ENCODE measurements around the gene OTOG. TPM values are rescaled to one million over a fixed set of nuclear protein-coding genes. Genes with fewer than 3 reads are reported as not detected.

OTOG gene
- total RNA-seq, 1 experiment from 2014 or later = 0.35 TPM

DNA sequence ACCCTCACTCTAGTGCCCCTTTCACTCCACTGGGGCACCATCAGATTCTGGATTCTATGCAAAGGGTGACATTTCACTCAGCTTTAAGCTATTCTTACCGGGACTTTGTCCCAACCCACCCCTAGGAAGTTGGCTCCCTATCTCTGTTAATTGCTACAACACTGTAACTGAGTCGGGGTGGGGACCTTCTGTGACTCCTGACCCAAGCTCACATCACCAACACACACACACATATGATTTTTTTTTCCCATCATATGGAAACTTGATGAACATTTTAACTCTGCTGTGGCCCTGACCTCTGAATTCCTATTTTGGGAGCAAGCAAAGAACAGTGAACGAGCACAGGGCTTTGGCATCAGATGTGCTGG, 19.4 kb upstream of the OTOG start:
- no peak overlapping the region for H3T11ph ChIP-seq (ENCODE audit: low read length)
- Mint-ChIP-seq H3K4me1 (peaks cover 0 to 21% of the 10 kb centered on the region in 2 experiments; a peak in 2 of 4 replicates), H3K27ac (no peak overlapping the region), H3K36me3 (ENCODE audit: insufficient read depth in 1 of 3, low read depth in 3 of 3) (no peaks in the 10 kb centered on the region), H3K4me3 (no peak overlapping the region), H3K27me3 (ENCODE audit: low read depth) (no peaks in the 10 kb centered on the region; the same call in 1 of the 2 replicates), H3K9me3 (no peaks in the 10 kb centered on the region)
- no CpG with 5 or more reads among the region's 3 CpGs for WGBS (ENCODE audit: extremely low coverage, insufficient read length, low lambda C conversion rate)
- H2AK5ac ChIP-seq (ENCODE audit: insufficient read length, low read length) = no peak overlapping the region
- no peak overlapping the region for H3K27ac ChIP-seq (ENCODE audit: insufficient read length, low read depth, low read length)
- H3K9me3 ChIP-seq (ENCODE audit: control insufficient read depth, low read depth, low read length) = no peaks in the 10 kb centered on the region
- H4K20me1 ChIP-seq (ENCODE audit: control insufficient read depth, insufficient read depth, insufficient read length) = no peaks in the 10 kb centered on the region
- no peak overlapping the region for H2BK5ac ChIP-seq (ENCODE audit: insufficient read length, low read length)
- H2BK12ac ChIP-seq (ENCODE audit: insufficient read length, low read depth, low read length) = no peak overlapping the region
- no peak overlapping the region for H3K56ac ChIP-seq (ENCODE audit: insufficient read length, low read depth, low read length)
- H2BK120ac ChIP-seq (ENCODE audit: low read depth, low read length, poor library complexity, severe bottlenecking) = no peak overlapping the region
- no peak overlapping the region for H3K4me2 ChIP-seq (ENCODE audit: insufficient read depth, insufficient read length, low read length)
- TF ChIP-seq, protein P1, sequence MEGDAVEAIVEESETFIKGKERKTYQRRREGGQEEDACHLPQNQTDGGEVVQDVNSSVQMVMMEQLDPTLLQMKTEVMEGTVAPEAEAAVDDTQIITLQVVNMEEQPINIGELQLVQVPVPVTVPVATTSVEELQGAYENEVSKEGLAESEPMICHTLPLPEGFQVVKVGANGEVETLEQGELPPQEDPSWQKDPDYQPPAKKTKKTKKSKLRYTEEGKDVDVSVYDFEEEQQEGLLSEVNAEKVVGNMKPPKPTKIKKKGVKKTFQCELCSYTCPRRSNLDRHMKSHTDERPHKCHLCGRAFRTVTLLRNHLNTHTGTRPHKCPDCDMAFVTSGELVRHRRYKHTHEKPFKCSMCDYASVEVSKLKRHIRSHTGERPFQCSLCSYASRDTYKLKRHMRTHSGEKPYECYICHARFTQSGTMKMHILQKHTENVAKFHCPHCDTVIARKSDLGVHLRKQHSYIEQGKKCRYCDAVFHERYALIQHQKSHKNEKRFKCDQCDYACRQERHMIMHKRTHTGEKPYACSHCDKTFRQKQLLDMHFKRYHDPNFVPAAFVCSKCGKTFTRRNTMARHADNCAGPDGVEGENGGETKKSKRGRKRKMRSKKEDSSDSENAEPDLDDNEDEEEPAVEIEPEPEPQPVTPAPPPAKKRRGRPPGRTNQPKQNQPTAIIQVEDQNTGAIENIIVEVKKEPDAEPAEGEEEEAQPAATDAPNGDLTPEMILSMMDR (conservative IDR thresholded peaks at IDR 0.05) = no peak
- H3K79me2 ChIP-seq (ENCODE audit: insufficient read depth, low read length) = no peaks in the 10 kb centered on the region
- no peak overlapping the region for H2AFZ ChIP-seq (ENCODE audit: low read length)
- H3K79me1 ChIP-seq (ENCODE audit: insufficient read depth, low read depth, low read length, poor library complexity, severe bottlenecking) = no peaks in the 10 kb centered on the region
- no peak for DNase-seq
- no peak overlapping the region for H4K8ac ChIP-seq (replicated peaks; ENCODE audit: insufficient read length, low read depth, low read length)
- H3K4ac ChIP-seq (ENCODE audit: low read depth, low read length) = no peak overlapping the region
- no peak overlapping the region for H3K14ac ChIP-seq (ENCODE audit: insufficient read depth, low read length)
- no peak overlapping the region for H4K5ac ChIP-seq (ENCODE audit: insufficient read length, low read depth, low read length)
- no peaks in the 10 kb centered on the region for H3K4me1 ChIP-seq (ENCODE audit: insufficient read depth, low read length)
- no peaks in the 10 kb centered on the region for H3K27me3 ChIP-seq (ENCODE audit: insufficient read depth, low read length)
- H2BK20ac ChIP-seq (ENCODE audit: low read depth, low read length, poor library complexity, severe bottlenecking) = no peak overlapping the region
- no peaks in the 10 kb centered on the region for H3K23me2 ChIP-seq (ENCODE audit: insufficient read length, low read depth, low read length, poor library complexity, severe bottlenecking)
- no peak overlapping the region for H3K18ac ChIP-seq (ENCODE audit: insufficient read length, low read depth, low read length)
- no peak overlapping the region for H2BK15ac ChIP-seq (ENCODE audit: low read depth, low read length)
- H3K23ac ChIP-seq (ENCODE audit: insufficient read length, low read depth, low read length) = no peak overlapping the region
- no peak overlapping the region for H4K91ac ChIP-seq (ENCODE audit: insufficient read length, low read depth, low read length)
- no peak overlapping the region for H3K9ac ChIP-seq (ENCODE audit: extremely low read depth, insufficient read length, low read length)
